WTC11 (cell line): ENCODE measurements around the gene DLG1. TPM values are rescaled to one million over a fixed set of nuclear protein-coding genes. Genes with fewer than 3 reads are reported as not detected.
A peak's percentile ranks its signal among the peaks of the same experiment; 100 is the strongest.

Experiments used
- ATAC-seq: fragments of 200-7000 bp; cut with Tn5 transposase; 2 replicates; pipeline ENCODE4 v1.10.0; 2021; ENCODE audit warnings: mild to moderate bottlenecking, moderate library complexity
- CTCF ChIA-PET: fragments of 300-600 bp; sonication (Branson Sonifier 250); formaldehyde crosslinking; loops from one replicate; lab custom pipeline; 2021; ENCODE audit warnings: antibody characterized with exemption; lab: Charles Lee
- POLR2A ChIA-PET: fragments of 350-600 bp; sonication (Branson Sonifier 250); formaldehyde crosslinking; loops from one replicate; lab custom pipeline; 2021; ENCODE audit warnings: antibody characterized with exemption; lab: Charles Lee
- DNase-seq: peaks from one replicate; pipeline ENCODE4 v3.0.0; 2021; ENCODE audit warnings: low spot score
- H3K27ac Mint-ChIP-seq: 2 replicates; pipeline ENCODE4 v1.8.0; 2021; ENCODE audit warnings: mixed read lengths
- H3K27me3 Mint-ChIP-seq: 2 replicates; pipeline ENCODE4 v1.8.0; 2021; ENCODE audit warnings: low read depth, mild to moderate bottlenecking, moderate library complexity, mixed read lengths
- H3K36me3 Mint-ChIP-seq: 2 replicates; pipeline ENCODE4 v1.8.0; 2021; ENCODE audit warnings: mixed read lengths
- H3K4me1 Mint-ChIP-seq: 2 replicates; pipeline ENCODE4 v1.8.0; 2022; ENCODE audit warnings: mixed read lengths
- H3K4me3 Mint-ChIP-seq: 2 replicates; pipeline ENCODE4 v1.8.0; 2021; ENCODE audit warnings: mild to moderate bottlenecking, moderate library complexity, mixed read lengths
- H3K9me3 Mint-ChIP-seq: 2 replicates; pipeline ENCODE4 v1.8.0; 2021; ENCODE audit warnings: mixed read lengths
- ATF3 ChIP-seq: sonication (generic); formaldehyde crosslinking; conservative IDR thresholded peaks from 2 replicates; pipeline ENCODE4 v1.8.1; 2022; ENCODE audit warnings: mild to moderate bottlenecking, missing genetic modification reagents
- GABPB1 ChIP-seq: sonication (generic); formaldehyde crosslinking; IDR thresholded peaks from 2 replicates; pipeline ENCODE4 v1.8.1; 2023; ENCODE audit warnings: mild to moderate bottlenecking, missing genetic modification reagents
- HMGA2 ChIP-seq: fragments of 250-450 bp; sonication (Bioruptor Pico); IDR thresholded peaks from 2 replicates; pipeline ENCODE4 v1.4.0; 2021; ENCODE audit warnings: mild to moderate bottlenecking, moderate library complexity
- IRF2 ChIP-seq: sonication (generic); formaldehyde crosslinking; IDR thresholded peaks from 2 replicates; pipeline ENCODE4 v1.8.0; 2022; ENCODE audit warnings: low read depth, missing genetic modification reagents, borderline replicate concordance
- NFATC4 ChIP-seq: fragments of 250-450 bp; sonication (Bioruptor Pico); IDR thresholded peaks from 2 replicates; pipeline ENCODE4 v1.9.0; 2021; ENCODE audit warnings: mild to moderate bottlenecking
- NFYB ChIP-seq: sonication (generic); formaldehyde crosslinking; conservative IDR thresholded peaks from 2 replicates; pipeline ENCODE4 v1.8.0; 2022; ENCODE audit warnings: low read depth, missing genetic modification reagents
- NR2C2 ChIP-seq: sonication (generic); formaldehyde crosslinking; IDR thresholded peaks from 2 replicates; pipeline ENCODE4 v1.8.0; 2022; ENCODE audit warnings: mild to moderate bottlenecking, missing genetic modification reagents
- RORB ChIP-seq: fragments of 250-450 bp; sonication (Bioruptor Pico); IDR thresholded peaks from 2 replicates; pipeline ENCODE4 v1.9.0; 2021; ENCODE audit warnings: mild to moderate bottlenecking
- SP1 ChIP-seq: sonication (generic); formaldehyde crosslinking; conservative IDR thresholded peaks from 2 replicates; pipeline ENCODE4 v1.8.1; 2022; ENCODE audit warnings: missing genetic modification reagents
- USF2 ChIP-seq: sonication (generic); formaldehyde crosslinking; IDR thresholded peaks from 2 replicates; pipeline ENCODE4 v1.8.1; 2023; ENCODE audit warnings: mild to moderate bottlenecking, missing genetic modification reagents, moderate library complexity
- ZMAT4 ChIP-seq: fragments of 250-450 bp; sonication (Bioruptor Pico); IDR thresholded peaks from 2 replicates; pipeline ENCODE4 v1.9.0; 2021; ENCODE audit warnings: mild to moderate bottlenecking
- ZNF121 ChIP-seq: sonication (generic); formaldehyde crosslinking; IDR thresholded peaks from 2 replicates; pipeline ENCODE4 v1.8.0; 2023; ENCODE audit warnings: missing genetic modification reagents
- ZNF219 ChIP-seq: sonication (generic); formaldehyde crosslinking; IDR thresholded peaks from 2 replicates; pipeline ENCODE4 v1.8.0; 2023; ENCODE audit warnings: missing genetic modification reagents, mild to moderate bottlenecking, borderline replicate concordance
- ZNF317 ChIP-seq: sonication (generic); formaldehyde crosslinking; IDR thresholded peaks from 2 replicates; pipeline ENCODE4 v1.8.1; 2023; ENCODE audit warnings: low read depth, mild to moderate bottlenecking, moderate library complexity, missing genetic modification reagents, borderline replicate concordance
- ZNF512 ChIP-seq: sonication (generic); formaldehyde crosslinking; IDR thresholded peaks from 2 replicates; pipeline ENCODE4 v1.8.1; 2022; ENCODE audit warnings: missing genetic modification reagents, borderline replicate concordance
- ZSCAN18 ChIP-seq: fragments of 250-450 bp; sonication (Bioruptor Pico); IDR thresholded peaks from 2 replicates; pipeline ENCODE4 v2.1.2; 2022; ENCODE audit warnings: mild to moderate bottlenecking, moderate library complexity
- total RNA-seq: library from RNA; stranded (reverse); gene quantifications from 3 replicates; pipeline ENCODE4 v1.2.3, GENCODE V29; 2021
- TF ChIP-seq, protein P1 (sequence below): sonication (generic); formaldehyde crosslinking; IDR thresholded peaks from 2 replicates; pipeline ENCODE4 v1.8.1; 2023; ENCODE audit warnings: mild to moderate bottlenecking, missing genetic modification reagents
- TF ChIP-seq, protein P2 (sequence below): sonication (generic); formaldehyde crosslinking; IDR thresholded peaks from 2 replicates; pipeline ENCODE4 v1.8.1; 2022; ENCODE audit warnings: low read depth, mild to moderate bottlenecking, moderate library complexity, missing genetic modification reagents, borderline replicate concordance
- TF ChIP-seq, protein P3 (sequence below): sonication (generic); formaldehyde crosslinking; IDR thresholded peaks from 2 replicates; pipeline ENCODE4 v1.8.0; 2023; ENCODE audit warnings: missing genetic modification reagents
- TF ChIP-seq, protein P4 (sequence below): fragments of 250-450 bp; sonication (Bioruptor Pico); IDR thresholded peaks from 2 replicates; pipeline ENCODE4 v1.8.0; 2021; ENCODE audit warnings: mild to moderate bottlenecking

The DLG1 gene
- total RNA-seq, 1 experiment from 2014 or later = 81.1 TPM

GRCh38 chr3:197122394-197122793, 176.0 kb downstream of the DLG1 start:
- Mint-ChIP-seq H3K4me3 (no peak overlapping the region), H3K27ac (no peak overlapping the region), H3K27me3 (no peaks in the 10 kb centered on the region), H3K4me1 (peaks cover 2% of the 10 kb centered on the region), H3K9me3 (no peaks in the 10 kb centered on the region), H3K36me3 (peaks cover 8% of the 10 kb centered on the region)
- TF ChIP-seq HMGA2 (CRISPR knock-in tag) (no peak), SP1 (no peak), RORB (CRISPR knock-in tag) (no peak), ZNF121 (no peak), ZMAT4 (CRISPR knock-in tag) (no peak), ZNF317 (CRISPR knock-in tag) (no peak)
- TF ChIP-seq, protein P1, sequence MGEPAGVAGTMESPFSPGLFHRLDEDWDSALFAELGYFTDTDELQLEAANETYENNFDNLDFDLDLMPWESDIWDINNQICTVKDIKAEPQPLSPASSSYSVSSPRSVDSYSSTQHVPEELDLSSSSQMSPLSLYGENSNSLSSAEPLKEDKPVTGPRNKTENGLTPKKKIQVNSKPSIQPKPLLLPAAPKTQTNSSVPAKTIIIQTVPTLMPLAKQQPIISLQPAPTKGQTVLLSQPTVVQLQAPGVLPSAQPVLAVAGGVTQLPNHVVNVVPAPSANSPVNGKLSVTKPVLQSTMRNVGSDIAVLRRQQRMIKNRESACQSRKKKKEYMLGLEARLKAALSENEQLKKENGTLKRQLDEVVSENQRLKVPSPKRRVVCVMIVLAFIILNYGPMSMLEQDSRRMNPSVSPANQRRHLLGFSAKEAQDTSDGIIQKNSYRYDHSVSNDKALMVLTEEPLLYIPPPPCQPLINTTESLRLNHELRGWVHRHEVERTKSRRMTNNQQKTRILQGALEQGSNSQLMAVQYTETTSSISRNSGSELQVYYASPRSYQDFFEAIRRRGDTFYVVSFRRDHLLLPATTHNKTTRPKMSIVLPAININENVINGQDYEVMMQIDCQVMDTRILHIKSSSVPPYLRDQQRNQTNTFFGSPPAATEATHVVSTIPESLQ (CRISPR knock-in tag) = no peak
- no peak for DNase-seq
- ChIA-PET POLR2A (no interaction called here), CTCF (no interaction called here)
- no peak for ATAC-seq

DNA sequence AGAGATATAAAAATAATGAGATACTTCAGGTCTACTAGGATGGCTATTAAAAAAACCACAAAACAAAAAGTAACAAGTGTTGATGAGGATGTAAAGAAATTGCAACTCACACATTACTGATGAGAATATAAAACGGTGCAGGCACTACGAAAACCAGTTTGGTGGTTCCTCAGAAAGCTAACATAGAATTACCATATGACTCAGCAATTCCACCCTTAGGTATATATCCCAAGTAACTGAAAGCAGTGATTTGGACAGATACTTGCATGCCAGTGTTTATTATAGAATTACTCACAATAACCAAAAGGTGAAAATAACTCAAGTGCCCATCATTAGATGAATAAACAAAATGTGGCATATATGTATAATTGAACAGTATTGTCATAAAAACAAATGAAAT, 181.3 kb downstream of the DLG1 start:
- Mint-ChIP-seq H3K9me3 (no peaks in the 10 kb centered on the region), H3K4me3 (no peak overlapping the region)
- CTCF ChIA-PET = interaction anchor here (0.6 kb wide), 1 partner anchor 692 kb away, joined by 4 read pairs; no protein-coding TSS in a partner anchor
- no peak for TF ChIP-seq NFATC4 (CRISPR knock-in tag)
- TF ChIP-seq, protein P2, sequence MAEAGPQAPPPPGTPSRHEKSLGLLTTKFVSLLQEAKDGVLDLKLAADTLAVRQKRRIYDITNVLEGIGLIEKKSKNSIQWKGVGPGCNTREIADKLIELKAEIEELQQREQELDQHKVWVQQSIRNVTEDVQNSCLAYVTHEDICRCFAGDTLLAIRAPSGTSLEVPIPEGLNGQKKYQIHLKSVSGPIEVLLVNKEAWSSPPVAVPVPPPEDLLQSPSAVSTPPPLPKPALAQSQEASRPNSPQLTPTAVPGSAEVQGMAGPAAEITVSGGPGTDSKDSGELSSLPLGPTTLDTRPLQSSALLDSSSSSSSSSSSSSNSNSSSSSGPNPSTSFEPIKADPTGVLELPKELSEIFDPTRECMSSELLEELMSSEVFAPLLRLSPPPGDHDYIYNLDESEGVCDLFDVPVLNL (CRISPR knock-in tag) = no peak
- no peak for TF ChIP-seq USF2 (CRISPR knock-in tag)
- no peak for TF ChIP-seq ZNF512 (CRISPR knock-in tag)
- no peak for TF ChIP-seq ZSCAN18 (CRISPR knock-in tag)
- TF ChIP-seq NFYB (CRISPR knock-in tag) = no peak
- TF ChIP-seq IRF2 (CRISPR knock-in tag) = no peak
- TF ChIP-seq RORB (CRISPR knock-in tag) = no peak
- TF ChIP-seq GABPB1 (CRISPR knock-in tag) = no peak
- TF ChIP-seq, protein P3, sequence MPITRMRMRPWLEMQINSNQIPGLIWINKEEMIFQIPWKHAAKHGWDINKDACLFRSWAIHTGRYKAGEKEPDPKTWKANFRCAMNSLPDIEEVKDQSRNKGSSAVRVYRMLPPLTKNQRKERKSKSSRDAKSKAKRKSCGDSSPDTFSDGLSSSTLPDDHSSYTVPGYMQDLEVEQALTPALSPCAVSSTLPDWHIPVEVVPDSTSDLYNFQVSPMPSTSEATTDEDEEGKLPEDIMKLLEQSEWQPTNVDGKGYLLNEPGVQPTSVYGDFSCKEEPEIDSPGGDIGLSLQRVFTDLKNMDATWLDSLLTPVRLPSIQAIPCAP (CRISPR knock-in tag) = no peak
- TF ChIP-seq ATF3 (CRISPR knock-in tag) = no peak
- TF ChIP-seq, protein P4, sequence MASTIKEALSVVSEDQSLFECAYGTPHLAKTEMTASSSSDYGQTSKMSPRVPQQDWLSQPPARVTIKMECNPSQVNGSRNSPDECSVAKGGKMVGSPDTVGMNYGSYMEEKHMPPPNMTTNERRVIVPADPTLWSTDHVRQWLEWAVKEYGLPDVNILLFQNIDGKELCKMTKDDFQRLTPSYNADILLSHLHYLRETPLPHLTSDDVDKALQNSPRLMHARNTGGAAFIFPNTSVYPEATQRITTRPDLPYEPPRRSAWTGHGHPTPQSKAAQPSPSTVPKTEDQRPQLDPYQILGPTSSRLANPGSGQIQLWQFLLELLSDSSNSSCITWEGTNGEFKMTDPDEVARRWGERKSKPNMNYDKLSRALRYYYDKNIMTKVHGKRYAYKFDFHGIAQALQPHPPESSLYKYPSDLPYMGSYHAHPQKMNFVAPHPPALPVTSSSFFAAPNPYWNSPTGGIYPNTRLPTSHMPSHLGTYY = no peak
- no peak for TF ChIP-seq NR2C2
- no peak for TF ChIP-seq ZNF121
- TF ChIP-seq ZNF219 = no peak
- TF ChIP-seq, all 79 proteins: peak for 0
- POLR2A ChIA-PET = no interaction called here
- Mint-ChIP-seq H3K27ac (peak overlapping the region; percentile 53; the same call in 1 of the 2 replicates), H3K27me3 (no peaks in the 10 kb centered on the region), H3K36me3 (peaks cover 11% of the 10 kb centered on the region), H3K4me1 (peaks cover 7% of the 10 kb centered on the region)
- ATAC-seq (no peak), DNase-seq (no peak)
